GM12865 (cell line): Measurements from ENCODE around the gene HNF1B.

ENCODE experiments used
- DNase-seq: peaks from one replicate; pipeline ENCODE4 v3.0.0; 2010; ENCODE audit warnings: low read depth
- H3K4me3 ChIP-seq: 2 replicates; pipeline ENCODE4 v1.5.1; 2011; ENCODE audit warnings: mild to moderate bottlenecking, low read depth, low read length, control low read depth
- CTCF ChIP-seq: IDR thresholded peaks from 2 replicates; pipeline ENCODE4 v1.5.1; 2011; ENCODE audit warnings: low read length, control low read depth, low read depth, inconsistent platforms; ENCODE audit not compliant: insufficient read depth; ENCODE audit errors: missing control alignments

Gene HNF1B

DNA sequence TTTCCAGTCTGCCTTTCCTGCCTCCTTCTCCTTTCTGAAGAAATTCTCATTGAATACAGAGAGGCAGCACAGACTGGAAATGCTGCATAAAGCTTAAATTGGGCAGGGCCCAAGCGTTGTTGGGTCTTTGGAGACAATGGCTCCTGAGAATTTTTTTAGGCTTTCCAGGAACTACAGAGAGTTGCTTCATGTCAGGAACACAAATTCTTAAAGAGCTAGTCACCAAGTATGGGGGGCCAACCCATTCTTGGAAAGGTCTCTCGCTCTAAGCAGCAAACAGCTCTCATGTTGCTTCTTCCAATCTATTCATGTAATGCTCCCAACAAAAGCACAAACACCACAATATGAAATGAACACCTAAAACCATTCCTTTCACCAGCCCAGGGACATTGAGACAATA lies 6.9 kb downstream of the HNF1B start:
- no peak for TF ChIP-seq CTCF
- H3K4me3 ChIP-seq = no peak overlapping the region
- no peak for DNase-seq

DNA sequence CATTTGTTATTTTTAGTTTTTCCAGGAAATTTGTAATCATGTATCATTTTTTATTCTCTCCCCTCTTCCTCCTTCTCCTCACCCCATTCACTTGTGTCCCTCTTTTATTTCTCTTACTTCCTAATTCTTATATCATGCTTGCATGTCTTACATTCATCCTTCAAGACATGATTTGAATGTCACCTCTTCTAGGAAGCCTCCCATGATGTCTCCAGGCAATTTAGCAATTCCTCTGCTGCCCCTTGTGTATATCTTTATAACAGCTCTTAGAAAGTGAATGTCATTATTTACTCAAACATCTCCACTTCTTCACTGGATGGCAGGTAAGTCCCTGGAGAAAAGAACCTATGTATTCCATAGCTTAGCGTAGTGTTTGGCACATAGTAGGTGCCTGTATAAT lies 7.8 kb downstream of the HNF1B start:
- peak; percentile 13 for DNase-seq
- H3K4me3 ChIP-seq = no peak overlapping the region
- TF ChIP-seq CTCF = no peak

- H3K4me3 ChIP-seq = no peak overlapping the region
- TF ChIP-seq CTCF = no peak
- no peak for DNase-seq
Measured at GRCh38 chr17:37736428-37736827, 8.4 kb downstream of the HNF1B start.

GRCh38 chr17:37735165-37735564 lies 9.7 kb downstream of the HNF1B start:
- no peak for DNase-seq
- H3K4me3 ChIP-seq = no peak overlapping the region
- TF ChIP-seq CTCF = no peak

GRCh38 chr17:37732316-37732715 lies 12.5 kb downstream of the HNF1B start:
- no peak for TF ChIP-seq CTCF
- no peak for DNase-seq

GRCh38 chr17:37731056-37731455 lies 13.8 kb downstream of the HNF1B start:
- no peak overlapping the region for H3K4me3 ChIP-seq
- DNase-seq = no peak
- TF ChIP-seq CTCF = no peak

More at GRCh38 chr17:37732316-37732715, 12.5 kb downstream of the HNF1B start:
- H3K4me3 ChIP-seq = no peak overlapping the region

GRCh38 chr17:37729905-37730304 lies 15.0 kb downstream of the HNF1B start:
- no peak for TF ChIP-seq CTCF
- no peak overlapping the region for H3K4me3 ChIP-seq
- no peak for DNase-seq
